GM19043 (cell line): ENCODE results near the gene BOLA1.
"Not testable (repeated sequence)": the region's sequence is repeated elsewhere in the genome, so short reads cannot be mapped to it uniquely, and the experiment has no call there.

Experiments used
- ATAC-seq: cut with Tn5 transposase; IDR thresholded peaks from one replicate; pipeline ENCODE4 v1.9.1; 2021; ENCODE audit warnings: low read depth; ENCODE audit not compliant: unreplicated experiment

Gene BOLA1

GRCh38 chr1:149927563-149928400, 28.4 kb downstream of the BOLA1 start, which contains the start of gene SF3B4:
SF3B4 (minus strand) TSS chr1:149927803; CDS start chr1:149927759, 44 bp downstream.
- peak; percentile 90 for ATAC-seq

- ATAC-seq, result no peak
Measured at GRCh38 chr1:149928401-149928724, 29.0 kb downstream of the BOLA1 start.

DNA sequence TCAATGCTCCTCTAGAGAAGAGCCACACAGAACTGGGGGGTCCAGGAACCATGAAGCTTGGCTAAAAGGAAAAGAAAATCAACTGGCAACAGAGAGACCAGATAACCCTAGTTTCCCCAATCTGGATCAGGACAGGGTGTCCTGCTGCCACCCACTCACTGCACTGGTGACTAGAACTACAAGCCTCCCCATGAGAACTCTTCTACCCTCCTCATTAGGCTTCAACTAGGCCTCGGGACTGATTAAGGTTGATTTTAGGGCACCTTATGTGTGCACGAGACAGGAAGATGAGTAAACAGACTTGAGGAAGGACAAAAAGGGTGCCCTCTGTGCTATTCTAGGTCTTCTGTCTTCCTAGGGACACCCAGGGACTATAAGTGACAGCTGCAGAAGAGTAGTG, 30.5 kb downstream of the BOLA1 start:
- ATAC-seq, result no peak

- ATAC-seq, result no peak
Measured at GRCh38 chr1:149931212-149931790, 31.9 kb downstream of the BOLA1 start.

GRCh38 chr1:149932474-149932873, 33.1 kb downstream of the BOLA1 start:
- ATAC-seq, result no peak

GRCh38 chr1:149933208-149933607, 33.8 kb downstream of the BOLA1 start:
- no peak for ATAC-seq

DNA sequence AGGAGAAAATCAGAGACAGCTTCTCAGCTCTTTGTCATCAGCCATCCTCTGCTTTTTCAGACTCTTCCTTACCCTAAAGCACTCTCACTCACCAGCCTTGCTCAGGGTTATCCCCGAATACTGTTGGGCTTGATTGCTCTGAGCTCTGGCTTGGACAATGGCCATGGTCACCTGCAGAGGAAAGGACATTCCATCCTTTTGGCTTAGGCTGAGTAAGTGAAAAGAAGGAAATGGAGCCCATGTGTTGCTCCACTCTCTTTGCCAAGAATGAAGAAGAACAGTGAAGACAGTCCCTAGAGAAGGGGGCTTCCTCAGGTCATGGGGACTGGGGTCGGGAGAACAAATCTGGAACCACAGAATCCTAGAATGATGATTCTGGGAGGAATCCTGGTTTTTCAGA, 35.0 kb downstream of the BOLA1 start:
- ATAC-seq, result no peak

- no peak for ATAC-seq
Measured at GRCh38 chr1:149936170-149936991, 37.0 kb downstream of the BOLA1 start, which contains the start of gene MTMR11. MTMR11 (minus strand) TSS chr1:149936879; CDS start chr1:149936647, 232 bp downstream.

DNA sequence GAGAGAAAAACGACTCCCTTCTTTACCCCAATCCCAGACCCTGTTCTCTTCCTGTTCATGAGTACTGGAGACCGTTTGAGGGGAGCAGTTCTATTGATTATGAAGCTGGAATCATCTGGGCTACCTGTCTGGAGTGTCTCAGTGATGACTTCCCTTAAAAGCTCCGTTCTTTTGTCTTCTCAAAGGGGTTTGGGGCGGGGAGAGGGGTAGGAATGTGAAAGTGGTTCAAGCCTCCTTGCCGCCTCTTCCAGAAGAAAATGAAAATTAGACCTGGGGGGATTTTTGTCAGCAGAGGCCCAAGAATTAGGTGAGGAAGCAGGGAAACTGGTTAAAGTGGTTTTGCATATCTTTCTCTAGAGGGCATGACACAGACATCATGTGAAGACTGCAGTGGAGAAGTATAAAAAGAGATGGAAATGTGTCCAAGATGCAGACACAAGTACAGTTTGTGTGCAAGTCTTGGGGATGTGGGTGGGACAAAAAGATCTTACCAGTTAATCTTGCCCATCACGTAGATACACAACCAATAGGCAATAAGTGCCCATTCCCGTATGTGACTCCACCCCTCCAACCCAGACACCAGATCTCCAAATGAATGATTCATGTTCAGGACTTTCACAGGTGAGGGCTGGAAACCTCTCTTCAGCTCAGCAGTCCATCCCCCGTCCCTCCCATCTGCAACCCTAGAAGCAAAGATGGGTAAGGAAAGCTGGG, 37.8 kb downstream of the BOLA1 start:
- ATAC-seq, result no peak

- ATAC-seq, result no peak
Measured at GRCh38 chr1:149937759-149938158, 38.4 kb downstream of the BOLA1 start.

DNA sequence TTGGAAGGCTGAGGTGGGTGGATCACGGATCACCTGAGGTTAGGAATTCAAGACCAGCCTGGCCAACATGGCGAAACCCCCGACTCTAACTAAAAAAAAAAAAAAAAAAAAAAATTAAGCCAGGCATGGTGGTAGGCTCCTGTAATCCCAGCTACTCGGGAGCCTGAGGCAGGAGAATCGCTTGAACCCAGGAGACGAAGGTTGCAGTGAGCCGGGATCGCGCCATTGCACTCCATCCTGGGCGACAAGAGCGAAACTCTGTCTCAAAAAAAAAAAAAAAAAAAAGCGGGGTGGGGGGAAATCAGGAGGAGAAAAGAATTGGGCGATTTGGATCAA, 39.3 kb downstream of the BOLA1 start:
- ATAC-seq, result not testable (repeated sequence)

DNA sequence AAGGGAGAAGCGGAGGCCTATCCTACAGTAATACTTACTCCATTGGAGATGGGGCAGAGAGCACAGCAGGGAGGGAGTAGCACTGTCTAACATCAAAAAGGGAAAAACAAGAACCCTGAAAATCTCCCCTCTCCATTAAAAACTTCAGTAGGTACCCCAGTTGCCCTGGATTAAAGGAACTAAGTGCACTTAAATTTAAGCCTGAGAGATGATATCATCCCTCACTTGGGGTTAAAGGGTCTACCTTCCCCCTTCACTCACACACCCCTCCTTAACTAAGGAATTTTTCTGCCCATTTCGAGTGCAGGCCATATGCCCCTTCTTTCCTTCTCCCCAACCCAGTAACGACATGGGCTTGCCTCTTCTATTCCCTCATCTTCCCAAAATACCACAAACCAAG, 41.1 kb downstream of the BOLA1 start:
- no peak for ATAC-seq

- no peak for ATAC-seq
Measured at GRCh38 chr1:149942207-149942606, 42.8 kb downstream of the BOLA1 start.

DNA sequence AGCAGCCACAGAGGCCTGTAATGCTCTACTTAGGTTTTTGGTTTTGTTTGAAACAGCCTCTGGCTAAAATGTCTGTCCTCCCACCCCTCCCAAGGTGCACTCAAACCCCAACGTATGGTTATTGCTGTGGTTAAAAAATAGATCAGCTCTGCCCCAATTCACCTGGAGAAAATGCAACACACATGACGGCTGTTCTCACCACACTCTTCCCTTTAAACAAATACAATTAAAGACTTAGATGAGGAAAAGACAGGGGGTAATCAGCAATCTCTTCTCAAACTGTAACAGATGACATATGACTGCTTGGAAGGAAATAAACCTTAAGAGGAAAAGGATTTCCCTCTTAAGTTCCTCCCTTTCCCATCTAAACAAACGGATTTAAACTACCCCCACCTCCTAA, 43.5 kb downstream of the BOLA1 start:
- ATAC-seq, result no peak

GRCh38 chr1:149945206-149945605, 45.8 kb downstream of the BOLA1 start:
- ATAC-seq, result no peak

DNA sequence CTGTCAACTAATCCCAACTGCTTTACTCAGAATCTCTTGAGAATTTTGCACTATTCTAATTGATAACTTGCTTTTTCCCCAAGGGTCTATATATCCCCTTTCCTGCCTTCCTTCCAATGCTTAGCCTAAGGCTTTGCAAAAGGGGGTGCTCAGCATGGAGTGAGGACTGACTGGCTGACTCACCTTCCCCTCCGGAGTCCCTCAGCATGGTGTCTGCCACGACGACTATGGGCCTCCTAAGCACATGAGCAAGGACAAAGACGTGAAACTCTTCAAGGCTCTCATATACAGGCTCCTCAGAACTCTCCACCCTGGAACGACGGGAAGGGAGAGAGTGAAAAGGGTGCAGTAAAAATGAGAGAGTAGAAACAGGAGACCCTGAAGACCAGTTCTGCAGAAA, 50.5 kb downstream of the BOLA1 start:
- ATAC-seq, result no peak
